ENCODE results near the gene SPRY4.

GRCh38 chr5:142339781-142340180 is 15.0 kb upstream of the SPRY4 start:
- TF ChIP-seq CTCF (IDR thresholded peaks at IDR 0.05 in 8 of 11, conservative IDR thresholded peaks at IDR 0.05 in 3 of 11) (no peak), POLR2A (IDR thresholded peaks at IDR 0.05) (no peak)
